Large intestine (tissue), 3 donors: ENCODE data around the gene DLGAP3. TPM values are rescaled to one million over a fixed set of nuclear protein-coding genes. Genes with fewer than 3 reads are reported as not detected.

ENCODE experiments used
- DNase-seq, 2 donors: peaks; one replicate each; pipeline versions ENCODE4 v3.0.0 to v3.0.0-alpha.2; 2013
- H3K27ac ChIP-seq: one replicate; pipeline ENCODE4 v1.5.1; 2013; ENCODE audit warnings: low read length
- H3K27me3 ChIP-seq: 2 replicates; pipeline ENCODE4 v1.6.1; 2013; ENCODE audit warnings: low read length; ENCODE audit not compliant: control insufficient read depth, insufficient read depth
- H3K36me3 ChIP-seq: 2 replicates; pipeline ENCODE4 v1.6.1; 2013; ENCODE audit warnings: low read length; ENCODE audit not compliant: control insufficient read depth, insufficient read depth
- H3K4me1 ChIP-seq: one replicate; pipeline ENCODE4 v1.6.1; 2013; ENCODE audit warnings: low read length; ENCODE audit not compliant: control insufficient read depth, insufficient read depth
- H3K4me3 ChIP-seq: one replicate; pipeline ENCODE4 v1.5.1; 2013; ENCODE audit warnings: low read length
- H3K9me3 ChIP-seq: one replicate; pipeline ENCODE4 v1.6.1; 2013; ENCODE audit warnings: mild to moderate bottlenecking, low read depth, low read length, moderate library complexity; ENCODE audit not compliant: control insufficient read depth
- WGBS: methylation state at CpG from one replicate; pipeline ENCODE4 v1.1.5; 2013; ENCODE audit warnings: low lambda C conversion rate; ENCODE audit not compliant: insufficient coverage; 5-methylcytosine and 5-hydroxymethylcytosine counted together
- polyA plus RNA-seq: library from polyadenylated mRNA; unstranded; fragments of 120-200 nt; gene quantifications from one replicate; pipeline ENCODE4 v1.2.1, GENCODE V29; 2013

Gene DLGAP3
- polyA plus RNA-seq, 1 donor, result 0.42 TPM

DNA sequence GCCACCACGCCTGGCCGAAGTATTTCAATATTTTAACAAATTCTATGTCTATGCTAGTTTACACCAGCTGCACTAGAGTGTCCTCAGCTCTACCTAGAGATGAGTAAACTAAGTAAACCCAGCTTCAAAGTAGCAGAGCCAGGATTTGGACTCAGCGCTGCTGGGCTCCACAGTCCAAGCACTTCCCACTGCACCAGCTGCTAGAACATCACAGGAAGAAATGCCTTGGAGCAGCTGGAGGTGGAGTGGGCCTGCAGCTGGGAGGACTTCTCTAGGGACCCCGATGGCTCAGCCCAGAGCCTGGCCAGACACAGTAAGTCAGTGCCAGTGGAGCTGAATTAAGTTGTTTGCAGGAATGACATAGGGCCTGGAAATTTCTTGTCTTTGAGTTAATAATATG is 59.7 kb downstream of the DLGAP3 start:
- H3K36me3 ChIP-seq, result no peaks in the 10 kb centered on the region
- H3K27ac ChIP-seq, result no peak overlapping the region
- no peak for DNase-seq
- H3K4me1 ChIP-seq, result peaks cover 8% of the 10 kb centered on the region
- no peaks in the 10 kb centered on the region for H3K9me3 ChIP-seq
- no CpG with 5 or more reads among the region's 4 CpGs for WGBS
- no peak overlapping the region for H3K4me3 ChIP-seq
- H3K27me3 ChIP-seq, result peaks cover 33% of the 10 kb centered on the region

GRCh38 chr1:34868230-34869049 is 61.0 kb downstream of the DLGAP3 start:
- no peaks in the 10 kb centered on the region for H3K9me3 ChIP-seq
- H3K4me3 ChIP-seq, result no peak overlapping the region
- no CpG with 5 or more reads among the region's 44 CpGs for WGBS
- H3K27me3 ChIP-seq, result peaks cover 23% of the 10 kb centered on the region
- H3K36me3 ChIP-seq, result no peaks in the 10 kb centered on the region
- H3K27ac ChIP-seq, result no peak overlapping the region
- peaks cover 8% of the 10 kb centered on the region for H3K4me1 ChIP-seq
- no peak for DNase-seq

DNA sequence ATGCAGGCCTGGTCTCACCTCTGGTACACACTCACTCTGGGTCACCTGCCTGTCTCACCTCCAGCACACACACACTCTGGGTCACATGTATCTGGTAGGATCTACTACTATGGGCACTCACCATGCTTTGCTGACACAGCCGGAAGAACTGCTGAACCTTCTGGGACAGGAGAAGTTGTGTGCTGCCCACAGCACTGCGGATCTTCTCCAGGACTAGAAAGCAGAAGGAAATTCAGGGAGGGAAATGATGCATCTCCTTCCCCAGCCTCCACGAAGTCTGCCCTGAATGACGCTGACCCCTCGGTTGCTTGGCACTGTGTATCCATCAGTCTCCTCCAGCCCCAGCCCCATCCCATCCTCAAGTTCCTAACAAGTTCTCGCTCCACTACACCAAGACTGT is 62.0 kb downstream of the DLGAP3 start:
- peaks cover 18% of the 10 kb centered on the region for H3K27me3 ChIP-seq
- H3K9me3 ChIP-seq, result no peaks in the 10 kb centered on the region
- H3K27ac ChIP-seq, result no peak overlapping the region
- 80% methylated on average over 1 of the region's 6 CpGs for WGBS
- H3K4me1 ChIP-seq, result peaks cover 8% of the 10 kb centered on the region
- no peak for DNase-seq
- no peaks in the 10 kb centered on the region for H3K36me3 ChIP-seq
- H3K4me3 ChIP-seq, result no peak overlapping the region

DNA sequence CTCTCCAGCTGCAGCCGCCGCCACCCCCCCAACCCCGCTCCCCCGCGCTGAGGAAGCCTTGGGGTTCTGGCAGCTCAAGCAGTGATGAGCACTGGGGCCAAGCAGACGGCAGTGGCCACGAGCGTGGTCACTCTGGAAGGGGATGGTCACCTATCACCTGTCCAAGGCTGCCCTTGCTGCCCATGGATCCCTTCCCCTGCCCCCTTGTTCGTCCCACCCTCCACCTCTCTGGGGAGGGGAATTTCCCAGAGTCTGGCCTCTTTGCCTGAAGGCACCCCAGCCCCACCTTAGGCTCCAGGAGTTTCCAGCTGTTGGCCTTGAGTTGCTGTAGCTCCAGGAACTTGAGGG is 62.7 kb downstream of the DLGAP3 start:
- Histone ChIP-seq H3K27me3 (peaks cover 12% of the 10 kb centered on the region), H3K36me3 (no peaks in the 10 kb centered on the region), H3K4me3 (peak overlapping the region; percentile 86), H3K9me3 (no peaks in the 10 kb centered on the region), H3K4me1 (peaks cover 8% of the 10 kb centered on the region), H3K27ac (no peak overlapping the region)
- DNase-seq, result no peak
- no CpG with 5 or more reads among the region's 9 CpGs for WGBS

DNA sequence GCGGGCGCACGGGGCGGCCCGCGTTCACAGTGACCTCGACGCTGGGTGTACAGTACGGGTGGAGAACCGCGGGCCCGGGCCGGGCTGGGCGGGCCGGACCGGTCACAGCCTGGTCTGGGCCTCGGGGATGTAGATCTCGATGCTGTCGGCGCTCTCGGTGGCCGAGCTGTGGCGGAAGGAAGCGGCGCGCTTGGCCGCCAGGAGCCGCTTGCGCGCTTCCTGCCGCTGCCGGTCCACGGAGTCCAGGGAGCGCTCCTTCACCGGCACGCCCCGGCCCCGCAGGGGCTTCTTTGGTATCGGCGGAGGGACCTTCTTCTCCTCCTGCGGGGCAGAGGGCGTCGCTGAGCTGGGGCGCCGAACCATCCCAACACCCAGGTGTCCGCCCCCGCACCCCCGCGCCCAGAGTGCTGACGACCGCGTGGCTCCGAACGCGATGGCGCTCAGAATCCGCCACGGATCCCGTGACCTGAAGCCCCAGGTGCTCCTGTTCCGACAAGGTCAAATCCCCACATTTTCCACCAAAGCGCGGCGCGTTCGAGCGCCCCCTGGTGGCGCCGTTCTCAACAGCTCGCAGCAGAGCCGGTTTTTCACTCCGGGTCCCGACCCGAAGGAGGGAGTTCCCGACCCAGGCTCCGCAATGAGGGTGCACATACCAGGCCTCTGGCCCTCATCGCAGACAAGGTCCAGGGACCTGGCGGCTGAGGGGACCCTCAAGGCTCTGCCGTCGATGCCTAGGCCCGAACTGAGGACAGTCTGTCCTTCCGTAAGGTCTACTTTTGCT is 63.3 kb downstream of the DLGAP3 start:
- Histone ChIP-seq H3K27me3 (peaks cover 8% of the 10 kb centered on the region), H3K9me3 (no peaks in the 10 kb centered on the region), H3K36me3 (no peaks in the 10 kb centered on the region), H3K4me1 (peaks cover 8% of the 10 kb centered on the region), H3K27ac (peak overlapping the region; percentile 46), H3K4me3 (peak overlapping the region; percentile 86)
- no CpG with 5 or more reads among the region's 81 CpGs for WGBS
- DNase-seq, result peak; percentile 81 to 87

GRCh38 chr1:34865573-34865972 is 63.9 kb downstream of the DLGAP3 start:
- Histone ChIP-seq H3K27me3 (peaks cover 5% of the 10 kb centered on the region), H3K4me1 (peaks cover 8% of the 10 kb centered on the region), H3K36me3 (no peaks in the 10 kb centered on the region), H3K4me3 (peak overlapping the region; percentile 86), H3K27ac (no peak overlapping the region), H3K9me3 (no peaks in the 10 kb centered on the region)
- WGBS, result no CpG with 5 or more reads among the region's 25 CpGs
- no peak for DNase-seq

DNA sequence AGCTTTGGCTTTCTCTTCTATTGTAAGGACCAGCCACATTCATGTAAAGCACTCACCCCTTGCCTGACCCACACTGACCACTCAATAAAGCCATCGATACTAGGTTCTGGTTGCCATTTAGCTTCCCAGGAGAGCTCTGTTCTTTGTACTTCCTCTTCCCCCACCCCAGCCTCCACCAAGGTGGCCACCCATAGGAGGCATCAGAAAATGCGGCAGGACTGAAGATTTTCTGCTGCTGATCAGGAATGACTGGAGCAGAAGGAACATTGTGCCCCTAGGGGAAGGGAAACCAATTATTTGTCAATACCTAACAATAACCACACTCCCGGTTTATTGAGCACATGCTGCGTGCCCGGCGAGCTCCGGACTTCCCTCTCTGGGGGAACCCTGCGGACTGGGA is 64.7 kb downstream of the DLGAP3 start:
- H3K27me3 ChIP-seq, result peaks cover 5% of the 10 kb centered on the region

DNA sequence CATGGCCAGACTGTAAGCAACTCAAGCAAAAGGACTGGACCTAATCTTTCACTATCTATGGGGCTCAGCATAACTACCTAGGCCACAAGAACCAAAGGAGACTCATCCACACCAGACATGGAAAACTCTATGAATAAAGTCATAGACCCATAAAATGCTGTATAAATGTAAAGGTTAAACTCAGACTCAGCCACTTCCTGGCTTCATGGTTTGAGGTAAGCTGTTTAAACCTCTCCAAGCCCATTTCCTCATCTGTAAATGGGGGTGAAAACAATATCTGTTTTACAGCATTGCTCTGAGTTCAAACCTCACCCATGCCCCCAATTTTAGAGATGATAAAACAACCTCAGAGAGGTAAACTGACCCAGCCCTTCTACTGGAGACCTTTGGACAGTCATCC is 65.9 kb downstream of the DLGAP3 start:
- H3K27ac ChIP-seq, result no peak overlapping the region

More for the DNA sequence above, 64.7 kb downstream of the DLGAP3 start:
- no CpG with 5 or more reads among the region's 8 CpGs for WGBS
- Histone ChIP-seq H3K27ac (no peak overlapping the region), H3K36me3 (no peaks in the 10 kb centered on the region), H3K4me3 (no peak overlapping the region), H3K4me1 (peaks cover 13% of the 10 kb centered on the region), H3K9me3 (no peaks in the 10 kb centered on the region)
- no peak for DNase-seq

GRCh38 chr1:34859446-34860200 is 69.8 kb downstream of the DLGAP3 start, which contains the start of gene SMIM12:
Gene SMIM12, minus strand, starts transcription at chr1:34859749. Its CDS starts 3,772 bp downstream, at chr1:34855977.
- Histone ChIP-seq H3K27ac (peak within 1 kb of the TSS; percentile 79), H3K27me3 (no peaks in the 10 kb centered on the region), H3K4me1 (peaks cover 6% of the 10 kb centered on the region), H3K36me3 (peaks cover 15% of the 10 kb centered on the region), H3K9me3 (no peaks in the 10 kb centered on the region), H3K4me3 (peak within 1 kb of the TSS; percentile 95)
- DNase-seq, result peak; percentile 95 to 98
- WGBS, result no CpG with 5 or more reads among the region's 47 CpGs

More for the DNA sequence above, 65.9 kb downstream of the DLGAP3 start:
- H3K4me1 ChIP-seq, result peaks cover 13% of the 10 kb centered on the region
- H3K9me3 ChIP-seq, result no peaks in the 10 kb centered on the region
- DNase-seq, result no peak
- H3K27me3 ChIP-seq, result peaks cover 5% of the 10 kb centered on the region
- no peaks in the 10 kb centered on the region for H3K36me3 ChIP-seq
- no peak overlapping the region for H3K4me3 ChIP-seq

DNA sequence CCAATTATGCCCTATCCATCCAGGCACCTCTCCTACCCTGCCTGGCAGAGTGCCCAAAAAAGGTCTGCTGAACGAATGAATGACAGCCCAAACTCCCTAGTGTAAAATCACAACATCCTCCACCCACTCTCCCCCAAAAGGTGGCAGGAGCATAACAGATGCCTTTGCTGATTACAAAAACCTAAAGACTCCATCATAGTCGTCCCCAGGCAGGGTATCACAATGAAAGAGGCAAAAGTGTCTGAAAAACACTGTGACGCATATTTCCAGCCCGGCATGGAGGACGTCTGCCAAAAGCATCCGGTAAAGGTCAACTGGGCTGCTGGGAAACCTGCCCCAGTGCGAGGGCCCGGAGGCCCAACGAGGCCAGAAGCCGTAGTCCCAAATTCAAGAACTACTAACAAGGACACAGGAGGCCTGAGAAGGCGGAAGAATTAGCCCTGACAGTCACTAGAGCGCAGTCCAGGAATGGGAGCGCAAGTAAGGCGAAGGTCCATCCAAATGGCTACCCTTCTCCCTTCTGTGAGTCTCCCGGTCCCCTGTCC is 70.5 kb downstream of the DLGAP3 start:
- peak overlapping the region; percentile 79 for H3K27ac ChIP-seq
- peak overlapping the region; percentile 95 for H3K4me3 ChIP-seq
- peaks cover 6% of the 10 kb centered on the region for H3K4me1 ChIP-seq
- peaks cover 21% of the 10 kb centered on the region for H3K36me3 ChIP-seq
- DNase-seq, result peak in 1 of 2 donors; percentile 22
- WGBS, result no CpG with 5 or more reads among the region's 15 CpGs
- no peaks in the 10 kb centered on the region for H3K27me3 ChIP-seq
- no peaks in the 10 kb centered on the region for H3K9me3 ChIP-seq
